Measurements from ENCODE around the gene DEFB131A. TPM values are rescaled to one million over a fixed set of nuclear protein-coding genes. Genes with fewer than 3 reads are reported as not detected.
"Not testable (repeated sequence)": the region's sequence is repeated elsewhere in the genome, so short reads cannot be mapped to it uniquely, and the experiment has no call there.

Gene DEFB131A, protein sequence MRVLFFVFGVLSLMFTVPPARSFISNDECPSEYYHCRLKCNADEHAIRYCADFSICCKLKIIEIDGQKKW
- total RNA-seq (2014; rRNA removed; shearing (Covaris generic)): not detected in 2 replicates

DNA sequence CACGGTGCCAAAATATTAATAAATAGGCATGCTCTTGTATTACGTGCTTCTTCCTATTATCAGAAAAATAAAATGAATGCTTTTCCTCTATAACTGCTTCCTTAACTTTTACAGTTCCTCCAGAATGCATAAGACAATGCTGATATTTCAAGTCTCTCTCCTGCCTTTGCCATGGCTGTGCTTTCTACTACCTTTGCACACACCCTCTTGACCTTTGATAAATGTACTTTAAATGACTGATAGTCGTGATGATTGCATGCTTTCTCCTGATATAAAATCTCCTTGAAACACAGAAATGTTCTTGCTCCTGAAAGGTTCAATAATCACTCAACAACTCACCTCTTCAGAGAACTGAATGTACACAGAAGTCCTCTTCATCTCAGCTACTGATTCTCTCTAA lies at the start of gene DEFB131A:
TSS of gene DEFB131A (plus strand) at position 301 of the 400 bp plus-strand sequence. CDS start 120 bp downstream, outside the sequence.
- not testable (repeated sequence) for DNase-seq; H3K36me3 ChIP-seq; H3K27me3 ChIP-seq; H3K27ac ChIP-seq; H3K4me1 ChIP-seq; H3K4me3 ChIP-seq; H3K9me3 ChIP-seq (replicated peaks)

DNA sequence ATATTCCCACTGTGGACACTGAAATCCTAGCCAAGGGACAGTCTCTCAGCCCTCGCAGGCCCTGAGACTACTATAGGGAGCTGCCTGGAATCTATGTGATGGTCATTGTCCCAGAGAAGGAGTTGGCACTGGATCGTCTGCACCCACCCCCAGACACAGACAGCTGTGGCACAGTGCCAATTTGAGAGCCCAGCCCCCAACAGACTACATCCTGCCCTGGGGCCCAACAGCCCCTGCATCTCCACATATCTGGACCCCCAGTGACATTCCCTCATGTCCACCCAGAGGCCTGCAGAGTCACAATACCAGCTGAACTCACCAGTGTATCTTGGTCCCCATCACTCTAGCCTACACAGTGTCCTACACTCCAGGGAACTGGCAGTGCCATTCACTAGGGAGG lies 38.4 kb upstream of the DEFB131A start:
- H3K4me3 ChIP-seq; H3K36me3 ChIP-seq; H3K9me3 ChIP-seq (replicated peaks); H3K27me3 ChIP-seq; DNase-seq; H3K27ac ChIP-seq; H3K4me1 ChIP-seq: not testable (repeated sequence)

DNA sequence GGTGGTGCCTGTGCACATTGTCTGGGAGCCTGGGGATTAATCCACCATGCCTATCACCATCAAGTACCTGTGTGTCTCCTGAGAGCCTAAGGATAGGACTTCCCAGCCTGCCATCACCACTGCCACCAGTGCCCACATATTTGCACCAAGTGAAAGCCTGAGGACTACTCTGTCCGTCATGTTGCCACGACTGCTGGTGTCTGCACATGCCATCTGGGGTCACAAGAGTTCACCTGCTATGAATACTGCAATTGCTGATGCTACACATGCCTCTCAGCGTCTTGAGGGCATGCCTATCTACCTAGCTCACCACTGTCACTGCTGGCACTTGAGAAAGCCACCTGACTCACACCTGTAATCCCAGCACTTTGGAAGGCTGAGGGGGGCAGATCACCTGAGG lies 37.7 kb upstream of the DEFB131A start:
- H3K4me3 ChIP-seq; H3K36me3 ChIP-seq; H3K9me3 ChIP-seq (replicated peaks); H3K27ac ChIP-seq; DNase-seq; H3K27me3 ChIP-seq; H3K4me1 ChIP-seq: not testable (repeated sequence)

DNA sequence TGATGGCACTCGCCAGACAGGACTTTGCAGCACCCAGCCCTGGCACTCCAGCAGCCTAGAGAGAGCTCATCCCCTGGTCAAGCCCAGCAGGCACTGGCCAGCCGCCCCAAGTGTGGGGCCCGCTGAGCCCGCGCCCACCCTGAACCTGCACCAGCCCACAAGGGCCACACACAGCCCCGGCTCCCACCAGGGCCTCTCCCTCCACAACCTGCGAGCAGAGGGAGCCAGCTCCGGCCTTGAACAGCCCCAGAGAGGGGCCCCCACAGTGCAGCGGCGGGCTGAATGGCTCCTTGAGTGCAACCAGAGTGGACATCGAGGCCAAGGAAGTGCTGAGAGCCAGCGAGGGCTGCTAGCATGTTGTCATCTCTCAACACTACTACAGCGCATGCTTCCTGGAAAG lies 34.4 kb upstream of the DEFB131A start:
- Histone ChIP-seq H3K36me3 (no peaks in the 10 kb centered on the region), H3K27ac (no peak overlapping the region), H3K27me3 (no peaks in the 10 kb centered on the region), H3K9me3 (replicated peaks) (no peaks in the 10 kb centered on the region), H3K4me1 (no peaks in the 10 kb centered on the region), H3K4me3 (no peak overlapping the region)
- DNase-seq: no peak

DNA sequence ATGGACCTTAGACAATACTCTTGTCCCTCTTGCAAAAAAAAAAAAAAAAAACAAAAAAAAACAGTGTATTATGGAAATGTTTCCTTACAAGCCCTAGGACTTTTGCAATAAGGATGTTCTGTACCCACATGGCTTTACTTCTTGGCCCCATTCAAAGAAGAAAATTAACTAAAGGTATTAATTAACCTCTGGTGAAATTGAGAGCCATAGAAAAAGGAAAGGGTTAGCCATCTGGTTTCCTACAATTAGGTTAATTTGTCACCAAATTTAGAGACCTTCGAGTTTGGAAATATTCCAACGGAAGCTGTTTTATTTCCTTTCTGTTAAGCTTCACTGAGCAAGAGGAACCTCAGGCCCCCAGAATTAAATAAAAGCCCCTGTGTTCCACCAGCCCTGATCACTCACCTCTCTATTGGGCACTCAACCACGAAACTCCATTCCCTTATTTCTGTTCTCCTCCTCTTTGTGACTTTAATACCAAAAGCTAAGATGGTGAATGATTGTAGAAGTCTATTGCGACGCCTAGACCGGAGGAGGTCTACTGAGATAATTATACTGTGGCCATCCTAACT lies 22.2 kb upstream of the DEFB131A start:
- not testable (repeated sequence) for H3K27me3 ChIP-seq; DNase-seq; H3K36me3 ChIP-seq; H3K4me1 ChIP-seq; H3K9me3 ChIP-seq (replicated peaks); H3K27ac ChIP-seq; H3K4me3 ChIP-seq

DNA sequence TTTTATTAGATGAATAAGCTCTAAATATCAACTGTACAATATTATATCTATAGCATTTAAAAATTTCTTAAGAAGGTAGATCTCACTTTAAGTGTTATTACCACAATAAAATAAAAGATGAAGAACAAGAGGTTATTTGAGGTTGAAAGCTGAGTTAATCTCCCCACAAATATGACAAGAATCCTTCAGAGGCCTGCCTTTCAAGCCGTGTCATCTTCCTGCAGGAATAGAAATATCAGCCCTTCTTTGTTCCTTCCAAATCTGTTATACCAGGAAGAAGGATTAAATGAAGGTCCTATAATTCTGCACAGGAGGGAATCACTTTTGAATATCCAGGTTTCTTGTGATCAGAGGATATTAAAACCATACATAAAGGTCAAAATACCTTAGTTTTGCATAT lies 18.3 kb upstream of the DEFB131A start:
- not testable (repeated sequence) for H3K4me3 ChIP-seq; H3K27me3 ChIP-seq; H3K27ac ChIP-seq; H3K4me1 ChIP-seq; H3K9me3 ChIP-seq (replicated peaks); DNase-seq; H3K36me3 ChIP-seq

DNA sequence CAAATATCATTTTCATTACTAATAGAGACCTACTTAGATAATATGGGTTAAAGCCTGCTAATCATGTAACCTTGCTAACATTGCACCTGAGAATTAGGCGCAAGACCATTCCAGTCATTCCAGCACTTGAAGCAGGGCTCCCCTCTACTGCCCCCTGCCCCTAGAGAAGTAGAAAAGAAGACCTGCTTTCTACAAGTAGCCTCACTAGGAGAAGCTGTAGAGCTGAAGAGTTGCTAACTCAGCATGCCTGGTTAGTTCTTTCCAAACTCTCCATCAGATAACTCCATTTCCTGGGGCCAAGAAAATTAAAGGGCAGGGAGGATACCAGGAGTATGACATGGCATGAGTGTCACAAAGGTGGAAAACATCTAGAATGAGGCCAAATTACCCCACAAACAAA lies 14.2 kb upstream of the DEFB131A start:
- H3K4me1 ChIP-seq; H3K27me3 ChIP-seq; DNase-seq; H3K9me3 ChIP-seq (replicated peaks); H3K36me3 ChIP-seq; H3K27ac ChIP-seq; H3K4me3 ChIP-seq: not testable (repeated sequence)

DNA sequence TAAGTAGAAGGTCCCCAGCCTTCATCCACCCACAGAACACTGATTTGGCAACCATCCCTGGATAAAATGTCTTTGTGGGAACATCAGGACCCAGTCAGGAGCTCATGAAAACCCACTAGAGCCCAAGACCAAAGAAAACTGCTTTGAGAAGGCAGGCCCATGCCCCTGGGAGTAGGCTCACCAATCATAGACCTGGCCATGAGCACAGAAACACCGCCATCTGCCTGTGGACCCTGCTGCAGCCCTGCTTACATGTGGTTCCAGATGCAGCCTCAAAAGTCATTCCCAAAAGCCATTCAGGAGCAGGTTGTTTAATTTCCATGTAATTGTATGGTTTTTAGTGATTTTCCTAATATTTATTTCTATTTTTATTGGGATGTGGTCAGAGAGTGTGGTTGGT lies 10.9 kb upstream of the DEFB131A start:
- H3K36me3 ChIP-seq, DNase-seq: not testable (repeated sequence)

DNA sequence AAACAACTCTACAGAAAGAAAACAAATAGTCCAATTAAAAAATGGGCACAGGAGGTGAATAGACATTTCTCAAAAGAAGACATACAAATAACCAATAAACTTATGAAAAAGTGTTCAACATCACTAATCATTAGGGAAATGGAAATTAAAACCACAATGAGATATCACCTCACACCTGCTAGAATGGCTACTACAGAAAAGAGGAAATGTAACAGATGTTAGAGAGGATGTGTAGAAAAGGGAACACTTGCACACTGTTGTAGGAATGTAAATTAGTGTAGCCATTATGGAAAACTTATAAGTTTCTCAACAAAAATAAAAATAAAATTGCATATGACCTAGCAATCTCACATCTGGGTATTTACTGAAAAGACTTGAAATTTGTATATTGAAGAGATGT lies 7.5 kb upstream of the DEFB131A start:
- not testable (repeated sequence) for H3K36me3 ChIP-seq; H3K4me3 ChIP-seq; DNase-seq; H3K27ac ChIP-seq; H3K27me3 ChIP-seq; H3K9me3 ChIP-seq (replicated peaks); H3K4me1 ChIP-seq

More for the DNA sequence above, 10.9 kb upstream of the DEFB131A start:
- H3K4me3 ChIP-seq; H3K27me3 ChIP-seq; H3K9me3 ChIP-seq (replicated peaks); H3K4me1 ChIP-seq; H3K27ac ChIP-seq: not testable (repeated sequence)

DNA sequence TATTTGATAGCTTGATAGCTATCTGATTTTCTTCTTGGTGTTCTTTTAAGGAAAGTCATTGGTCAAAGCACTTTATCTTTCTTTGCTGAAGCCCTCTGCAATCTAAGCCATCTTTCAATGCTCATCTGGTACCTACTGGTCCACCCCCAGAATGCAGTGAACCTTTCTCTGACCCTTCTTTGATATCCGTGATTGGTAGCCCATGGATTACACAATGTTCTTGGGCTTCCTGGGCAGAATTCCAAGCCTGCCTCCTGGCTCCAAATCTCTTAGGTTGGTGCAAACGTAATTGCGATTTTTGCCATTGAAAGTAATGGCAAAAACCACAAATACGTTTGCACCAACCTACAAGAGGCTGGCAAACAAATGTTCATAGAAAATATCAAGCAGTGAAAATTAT lies 1.9 kb upstream of the DEFB131A start:
- not testable (repeated sequence) for H3K27ac ChIP-seq; DNase-seq; H3K27me3 ChIP-seq; H3K36me3 ChIP-seq; H3K9me3 ChIP-seq (replicated peaks); H3K4me3 ChIP-seq; H3K4me1 ChIP-seq

DNA sequence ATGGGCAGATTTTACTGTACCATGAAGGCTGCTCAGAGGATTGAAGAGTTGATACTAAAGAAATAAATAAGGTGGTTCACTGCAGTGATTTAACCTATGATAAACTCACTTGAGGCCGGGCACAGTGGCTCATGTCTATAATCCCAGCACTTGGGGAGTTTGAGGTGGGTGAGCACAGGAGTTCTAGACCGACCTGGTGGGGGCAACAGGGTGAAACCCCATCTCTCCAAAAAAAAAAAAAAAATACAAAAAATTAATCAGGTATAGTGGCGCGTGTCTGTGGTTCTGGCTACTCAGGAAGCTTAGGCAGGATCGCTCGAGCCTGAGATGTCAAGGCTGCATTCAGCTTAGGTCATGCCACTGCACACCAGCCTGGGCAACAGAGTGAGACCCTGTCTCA lies 467 bp downstream of the DEFB131A start:
- H3K27ac ChIP-seq; DNase-seq; H3K27me3 ChIP-seq; H3K4me1 ChIP-seq; H3K36me3 ChIP-seq; H3K4me3 ChIP-seq; H3K9me3 ChIP-seq (replicated peaks): not testable (repeated sequence)

DNA sequence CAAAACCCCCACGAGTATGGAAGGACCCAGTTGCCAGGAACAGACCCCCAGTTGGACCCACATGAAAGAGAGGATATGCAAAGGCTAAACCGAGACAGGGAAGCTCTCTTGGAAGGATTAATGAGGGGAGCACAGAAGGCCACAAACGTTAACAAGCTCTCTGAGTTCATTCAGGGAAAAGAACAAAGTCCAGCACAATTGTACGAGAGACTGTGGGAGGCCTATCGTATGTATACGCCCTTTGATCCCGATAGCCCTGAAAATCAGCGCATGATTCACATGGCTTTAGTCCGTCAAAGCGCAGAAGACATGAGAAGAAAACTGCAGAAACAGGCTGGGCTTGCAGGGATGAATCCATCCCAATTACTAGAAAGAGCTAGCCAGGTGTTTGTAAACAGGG lies 8.0 kb downstream of the DEFB131A start:
- H3K4me3 ChIP-seq; H3K27me3 ChIP-seq; H3K9me3 ChIP-seq (replicated peaks); H3K36me3 ChIP-seq; H3K27ac ChIP-seq; H3K4me1 ChIP-seq; DNase-seq: not testable (repeated sequence)

DNA sequence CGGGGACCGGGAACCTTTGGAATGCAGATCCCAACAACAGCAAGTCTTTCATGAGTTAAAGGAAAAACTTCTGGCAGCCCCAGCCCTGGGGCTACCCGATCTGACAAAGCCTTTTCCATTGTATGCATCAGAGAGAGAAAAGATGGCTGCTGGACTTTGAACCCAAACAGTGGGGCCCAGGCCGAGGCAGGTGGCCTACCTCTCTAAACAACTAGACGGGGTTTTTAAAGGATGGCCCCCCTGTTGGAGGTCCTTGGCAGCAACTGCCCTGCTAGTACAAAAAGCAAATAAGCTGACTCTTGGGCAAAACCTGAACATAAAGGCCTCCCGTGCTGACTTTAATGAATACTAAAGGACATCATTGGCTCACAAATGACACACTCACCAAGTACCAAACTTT lies 10.1 kb downstream of the DEFB131A start:
- not testable (repeated sequence) for H3K9me3 ChIP-seq (replicated peaks); H3K4me1 ChIP-seq; H3K27me3 ChIP-seq; H3K36me3 ChIP-seq; H3K27ac ChIP-seq; H3K4me3 ChIP-seq; DNase-seq

DNA sequence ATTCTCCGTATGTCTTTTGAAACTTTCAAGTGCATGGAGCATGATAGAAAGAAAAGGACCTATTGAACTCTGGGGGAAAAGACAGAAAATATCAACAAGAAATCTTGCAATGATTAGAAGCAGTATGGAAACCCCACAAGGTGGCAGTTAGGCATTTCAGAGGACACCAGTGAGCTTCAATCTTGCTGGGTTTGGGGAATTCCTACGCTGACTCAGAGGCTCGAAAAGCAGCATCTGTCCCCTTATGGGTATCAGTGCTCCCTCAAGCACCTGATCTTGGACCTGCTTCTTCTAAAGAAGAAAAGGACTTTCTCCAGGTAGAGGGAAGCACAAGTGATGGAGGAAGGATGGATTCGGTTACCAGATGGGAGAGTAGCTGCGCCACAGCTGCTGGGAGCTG lies 10.8 kb downstream of the DEFB131A start:
- H3K27ac ChIP-seq; H3K9me3 ChIP-seq (replicated peaks); H3K36me3 ChIP-seq; H3K4me3 ChIP-seq; H3K4me1 ChIP-seq; DNase-seq; H3K27me3 ChIP-seq: not testable (repeated sequence)

DNA sequence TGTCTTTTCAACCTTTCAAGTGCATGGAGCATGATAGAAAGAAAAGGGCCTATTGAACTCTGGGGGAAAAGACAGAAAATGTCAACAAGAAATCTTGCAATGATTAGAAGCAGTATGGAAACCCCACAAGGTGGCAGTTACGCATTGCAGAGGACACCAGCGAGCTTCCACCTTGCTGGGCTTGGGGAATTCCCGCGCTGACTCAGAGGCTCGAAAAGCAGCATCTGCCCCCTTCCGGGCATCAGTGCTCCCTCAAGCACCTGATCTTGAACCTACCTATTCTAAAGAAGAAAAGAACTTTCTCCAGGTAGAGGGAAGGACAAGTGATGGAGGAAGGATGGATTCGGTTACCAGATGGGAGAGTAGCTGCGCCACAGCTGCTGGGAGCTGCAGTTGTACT lies 35.3 kb downstream of the DEFB131A start:
- H3K27ac ChIP-seq: not testable (repeated sequence)

DNA sequence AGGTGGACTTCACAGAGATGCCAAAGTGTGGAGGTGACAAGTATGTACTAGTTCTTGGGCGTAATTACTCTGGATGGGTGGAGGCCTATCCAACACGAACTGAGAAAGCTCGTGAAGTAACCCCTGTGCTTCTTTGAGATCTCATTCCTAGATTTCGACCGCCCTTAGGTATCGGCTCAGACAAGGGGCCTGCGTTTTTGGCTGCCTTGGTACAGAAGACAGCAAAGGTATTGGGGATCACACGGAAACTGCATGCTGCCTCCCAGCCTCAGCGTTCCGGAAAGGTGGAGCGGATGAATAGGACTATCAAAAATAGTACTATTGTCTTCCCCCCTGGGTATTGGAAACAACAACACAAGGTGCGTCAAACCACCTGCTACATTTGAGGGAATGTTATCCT lies 35.9 kb downstream of the DEFB131A start:
- not testable (repeated sequence) for DNase-seq; H3K27ac ChIP-seq; H3K4me1 ChIP-seq; H3K27me3 ChIP-seq; H3K36me3 ChIP-seq; H3K4me3 ChIP-seq; H3K9me3 ChIP-seq (replicated peaks)

More for the DNA sequence above, 35.3 kb downstream of the DEFB131A start:
- H3K9me3 ChIP-seq (replicated peaks); H3K4me3 ChIP-seq; DNase-seq; H3K27me3 ChIP-seq; H3K4me1 ChIP-seq; H3K36me3 ChIP-seq: not testable (repeated sequence)

All from SJCRH30 (cell line).